HG03135 (cell line): Measurements from ENCODE around the gene KCNMA1.

ENCODE experiments used
- ATAC-seq: cut with Tn5 transposase; IDR thresholded peaks from one replicate; pipeline ENCODE4 v1.9.1; 2021; ENCODE audit warnings: mild to moderate bottlenecking, moderate library complexity; ENCODE audit not compliant: unreplicated experiment

Gene KCNMA1

GRCh38 chr10:77287647-77288120 is 349.9 kb downstream of the KCNMA1 start:
- no peak for ATAC-seq

GRCh38 chr10:77286531-77287508 is 350.8 kb downstream of the KCNMA1 start:
- ATAC-seq: no peak

GRCh38 chr10:77285529-77286182 is 352.0 kb downstream of the KCNMA1 start:
- no peak for ATAC-seq

- no peak for ATAC-seq
Observed at GRCh38 chr10:77284797-77285196, 352.8 kb downstream of the KCNMA1 start.

- ATAC-seq: no peak
Observed at GRCh38 chr10:77283326-77283725, 354.3 kb downstream of the KCNMA1 start.

GRCh38 chr10:77282163-77282562 is 355.4 kb downstream of the KCNMA1 start:
- ATAC-seq: no peak

- no peak for ATAC-seq
Observed at GRCh38 chr10:77281719-77282118, 355.9 kb downstream of the KCNMA1 start.

- no peak for ATAC-seq
Observed at GRCh38 chr10:77279207-77279606, 358.4 kb downstream of the KCNMA1 start.

GRCh38 chr10:77274046-77274795 is 363.4 kb downstream of the KCNMA1 start:
- no peak for ATAC-seq

GRCh38 chr10:77269163-77269562 is 368.4 kb downstream of the KCNMA1 start:
- no peak for ATAC-seq

GRCh38 chr10:77268721-77269120 is 368.9 kb downstream of the KCNMA1 start:
- ATAC-seq: no peak

- no peak for ATAC-seq
Observed at GRCh38 chr10:77267703-77268675, 369.6 kb downstream of the KCNMA1 start.

- no peak for ATAC-seq
Observed at GRCh38 chr10:77266242-77266641, 371.4 kb downstream of the KCNMA1 start.

GRCh38 chr10:77264527-77264926 is 373.1 kb downstream of the KCNMA1 start:
- no peak for ATAC-seq

- no peak for ATAC-seq
Observed at GRCh38 chr10:77264107-77264506, 373.5 kb downstream of the KCNMA1 start.

GRCh38 chr10:77263700-77264099 is 373.9 kb downstream of the KCNMA1 start:
- ATAC-seq: no peak

GRCh38 chr10:77261146-77261545 is 376.5 kb downstream of the KCNMA1 start:
- no peak for ATAC-seq

- no peak for ATAC-seq
Observed at GRCh38 chr10:77259171-77259874, 378.3 kb downstream of the KCNMA1 start.

GRCh38 chr10:77256346-77256745 is 381.3 kb downstream of the KCNMA1 start:
- ATAC-seq: no peak
